SK-N-SH treated with all-trans-retinoic acid at 6 μM for 48 hours (cell line): ENCODE results near the gene DERL3.

ENCODE experiments used
- CREB5 ChIP-seq: fragments of 250-450 bp; sonication (Bioruptor Pico); IDR thresholded peaks from 2 replicates; pipeline ENCODE4 v1.5.1; 2020; ENCODE audit warnings: low read depth, mild to moderate bottlenecking, moderate library complexity
- GLIS3 ChIP-seq: fragments of 250-450 bp; sonication (Bioruptor Pico); IDR thresholded peaks from 2 replicates; pipeline ENCODE4 v1.5.0; 2020; ENCODE audit warnings: mild to moderate bottlenecking, moderate library complexity
- ISL1 ChIP-seq: fragments of 250-450 bp; sonication (Bioruptor Pico); IDR thresholded peaks from 2 replicates; pipeline ENCODE4 v2.1.2; 2022; ENCODE audit warnings: mild to moderate bottlenecking, moderate library complexity
- OSR1 ChIP-seq: fragments of 250-450 bp; sonication (Bioruptor Pico); IDR thresholded peaks from 2 replicates; pipeline ENCODE4 v1.8.0; 2022; ENCODE audit warnings: moderate library complexity, mild to moderate bottlenecking, inconsistent platforms
- PATZ1 ChIP-seq: fragments of 250-450 bp; sonication (Bioruptor Pico); IDR thresholded peaks from 2 replicates; pipeline ENCODE4 v1.8.0; 2020; ENCODE audit warnings: mild to moderate bottlenecking, moderate library complexity, borderline replicate concordance
- PPARA ChIP-seq: fragments of 250-450 bp; sonication (Bioruptor Pico); IDR thresholded peaks from 2 replicates; pipeline ENCODE4 v1.5.0; 2020; ENCODE audit warnings: mild to moderate bottlenecking, borderline replicate concordance
- RARB ChIP-seq: fragments of 250-450 bp; sonication (Bioruptor Pico); IDR thresholded peaks from 2 replicates; pipeline ENCODE4 v1.8.0; 2021; ENCODE audit warnings: mild to moderate bottlenecking, moderate library complexity
- SNAI2 ChIP-seq: fragments of 250-450 bp; sonication (Bioruptor Pico); IDR thresholded peaks from 2 replicates; pipeline ENCODE4 v1.5.0; 2020; ENCODE audit warnings: mild to moderate bottlenecking, moderate library complexity
- ZC3H10 ChIP-seq: fragments of 250-450 bp; sonication (Bioruptor Pico); IDR thresholded peaks from 2 replicates; pipeline ENCODE4 v1.5.1; 2021; ENCODE audit warnings: mild to moderate bottlenecking, moderate library complexity
- ZFP3 ChIP-seq: fragments of 250-450 bp; sonication (Bioruptor Pico); IDR thresholded peaks from 2 replicates; pipeline ENCODE4 v1.5.0; 2020; ENCODE audit warnings: mild to moderate bottlenecking, moderate library complexity
- ZFP30 ChIP-seq: fragments of 450-650 bp; formaldehyde crosslinking; IDR thresholded peaks from 2 replicates; pipeline ENCODE4 v1.5.0; 2022; ENCODE audit warnings: mild to moderate bottlenecking, moderate library complexity

- no peak for TF ChIP-seq ZFP3 (CRISPR knock-in tag)
- TF ChIP-seq PPARA (CRISPR knock-in tag), result no peak
- TF ChIP-seq ISL1 (CRISPR knock-in tag), result no peak
- TF ChIP-seq ZFP30 (CRISPR knock-in tag), result no peak
- TF ChIP-seq GLIS3, result no peak
- TF ChIP-seq CREB5, result no peak
- no peak for TF ChIP-seq SNAI2 (CRISPR knock-in tag)
- no peak for TF ChIP-seq RARB
- TF ChIP-seq ZC3H10 (CRISPR knock-in tag), result no peak
- TF ChIP-seq OSR1 (CRISPR knock-in tag), result no peak
- no peak for TF ChIP-seq PATZ1 (CRISPR knock-in tag)
These were observed 3.9 kb downstream of the DERL3 start for GRCh38 chr22:23834793-23835483.
